Endothelial cell of umbilical vein (primary cell): ENCODE measurements around the gene GABARAP. TPM values are rescaled to one million over a fixed set of nuclear protein-coding genes. Genes with fewer than 3 reads are reported as not detected.

Source experiments
- BruUV-seq: library from RNA; stranded (reverse); fragments of 400-500 nt; replicated peaks from 2 replicates; lab custom pipeline; 2021; lab: Mats Ljungman, UMichigan
- CTCF ChIA-PET: fragments of 300-600, 350-600 bp; sonication (Branson Sonifier 250); formaldehyde crosslinking; loops from one replicate; lab custom pipeline; 2021; ENCODE audit warnings: antibody characterized with exemption, inconsistent platforms; lab: Charles Lee
- POLR2A ChIA-PET: fragments of 300-600, 350-600 bp; sonication (Branson Sonifier 250); formaldehyde crosslinking; loops from one replicate; lab custom pipeline; 2021; ENCODE audit warnings: antibody characterized with exemption, inconsistent platforms; lab: Charles Lee
- DNase-seq: peaks from one replicate; pipeline ENCODE4 v3.0.0-alpha.2; 2011; ENCODE audit warnings: low read depth, low spot score
- FAIRE-seq: peaks from 2 replicates; lab custom pipeline; 2011; peaks lifted over from hg19 to GRCh38; lab: Jason Lieb, UNC
- H2AFZ ChIP-seq: 2 replicates; pipeline ENCODE4 v1.6.0; 2012; ENCODE audit warnings: low read depth, low read length, control low read depth, inconsistent platforms
- H3K27ac ChIP-seq: 2 replicates; pipeline ENCODE4 v1.5.1; 2011; ENCODE audit warnings: low read depth, mild to moderate bottlenecking, control low read depth, low read length, moderate library complexity; ENCODE audit not compliant: insufficient read depth
- H3K27me3 ChIP-seq, 2 experiments: 2 replicates each; pipeline versions ENCODE4 v1.6.0 to v1.6.1; 2011; ENCODE audit warnings: low read length in 2 of 2, mixed read lengths in 1 of 2; ENCODE audit not compliant: control insufficient read depth in 2 of 2, insufficient read depth in 2 of 2
- H3K36me3 ChIP-seq, 2 experiments: 2 replicates in 1 of 2; 3 replicates in 1 of 2; pipeline ENCODE4 v1.5.1; 2011; ENCODE audit warnings: low read length in 2 of 2, mild to moderate bottlenecking in 1 of 2, moderate library complexity in 1 of 2; ENCODE audit not compliant: control insufficient read depth in 2 of 2, insufficient read depth in 2 of 2; ENCODE audit errors: extremely low read depth in 1 of 2
- H3K4me1 ChIP-seq: 3 replicates; pipeline ENCODE4 v1.5.1; 2011; ENCODE audit warnings: mild to moderate bottlenecking, low read length; ENCODE audit not compliant: control insufficient read depth, insufficient read depth; ENCODE audit errors: extremely low read depth
- H3K4me2 ChIP-seq: 2 replicates; pipeline ENCODE4 v1.6.1; 2011; ENCODE audit warnings: low read length, control low read depth, mixed read lengths; ENCODE audit not compliant: insufficient read depth
- H3K4me3 ChIP-seq, 3 experiments: fragments of 200-600 bp in 1 of 3; sonication (generic), shearing (Covaris generic) in 1 of 3; replicated peaks in 1 of 3; 2 replicates each; pipeline ENCODE4 v1.5.1; 2011 to 2016; ENCODE audit warnings: control low read depth in 3 of 3, low read length in 3 of 3, mild to moderate bottlenecking in 2 of 3, inconsistent platforms in 1 of 3, low read depth in 1 of 3, moderate library complexity in 1 of 3; ENCODE audit not compliant: insufficient read depth in 1 of 3
- H3K79me2 ChIP-seq: 2 replicates; pipeline ENCODE4 v1.6.0; 2012; ENCODE audit warnings: low read length, inconsistent platforms; ENCODE audit not compliant: control insufficient read depth, insufficient read depth
- H3K9ac ChIP-seq: replicated peaks from 2 replicates; pipeline ENCODE3; 2011; ENCODE audit warnings: low read length, control low read depth; ENCODE audit not compliant: insufficient read depth; ENCODE audit errors: extremely low read depth
- H3K9me1 ChIP-seq: replicated peaks from 3 replicates; pipeline ENCODE4 v1.6.0; 2011; ENCODE audit warnings: mild to moderate bottlenecking, low read length; ENCODE audit not compliant: control insufficient read depth, insufficient read depth; ENCODE audit errors: extremely low read depth
- H3K9me3 ChIP-seq: replicated peaks from 2 replicates; pipeline ENCODE4 v1.5.1; 2012; ENCODE audit warnings: low read length, inconsistent platforms; ENCODE audit not compliant: control insufficient read depth, insufficient read depth
- H4K20me1 ChIP-seq: replicated peaks from 2 replicates; pipeline ENCODE3; 2011; ENCODE audit warnings: mild to moderate bottlenecking, low read length; ENCODE audit not compliant: control insufficient read depth, insufficient read depth; ENCODE audit errors: extremely low read depth
- CTCF ChIP-seq, 2 donors: IDR thresholded peaks; 1 replicate in 1 of 2; 2 replicates in 1 of 2; pipeline ENCODE4 v1.5.1; 2011; ENCODE audit warnings: low read length in 2 of 2, mild to moderate bottlenecking in 2 of 2, moderate library complexity in 2 of 2, control low read depth in 1 of 2, inconsistent platforms in 1 of 2, low read depth in 1 of 2; ENCODE audit not compliant: insufficient read depth in 1 of 2; ENCODE audit errors: extremely low read depth in 1 of 2
- EZH2 ChIP-seq: IDR thresholded peaks from 2 replicates; pipeline ENCODE4 v1.6.1; 2012; ENCODE audit warnings: borderline replicate concordance, low read depth, mild to moderate bottlenecking, moderate library complexity, low read length, inconsistent platforms; ENCODE audit not compliant: severe bottlenecking
- FOS ChIP-seq: IDR thresholded peaks from 2 replicates; pipeline ENCODE4 v1.6.1; 2011; ENCODE audit warnings: mild to moderate bottlenecking, low read length, moderate library complexity, borderline replicate concordance; ENCODE audit not compliant: insufficient read depth
- GATA2 ChIP-seq: IDR thresholded peaks from 2 replicates; pipeline ENCODE4 v1.7.0; 2011; ENCODE audit warnings: low read depth, mild to moderate bottlenecking, moderate library complexity, mixed read lengths, low read length; ENCODE audit not compliant: insufficient read length, insufficient read depth
- JUN ChIP-seq: IDR thresholded peaks from 2 replicates; pipeline ENCODE4 v1.6.1; 2011; ENCODE audit warnings: borderline replicate concordance, low read depth; ENCODE audit not compliant: insufficient read length, insufficient read depth
- MYC ChIP-seq: IDR thresholded peaks from one replicate; pipeline ENCODE4 v1.6.1; 2011; ENCODE audit warnings: mild to moderate bottlenecking, low read depth, low read length
- POLR2A ChIP-seq: IDR thresholded peaks from 2 replicates; pipeline ENCODE4 v1.6.1; 2012; ENCODE audit warnings: low read depth, mild to moderate bottlenecking, control low read depth, low read length
- POLR2AphosphoS5 ChIP-seq: IDR thresholded peaks from 2 replicates; pipeline ENCODE4 v1.6.1; 2012; ENCODE audit warnings: low read depth, mild to moderate bottlenecking, control low read depth, low read length, moderate library complexity; ENCODE audit not compliant: insufficient read depth
- dilution Hi-C: fragments of 300-500 bp; cut with MboI; formaldehyde crosslinking; loops from one replicate; pipeline ENCODE4 v1.15.0; 2019; ENCODE audit warnings: low sequenced_read_pairs; ENCODE audit not compliant: extremely low pct_ligation_motif_present
- intact Hi-C: fragments of 100-400 bp; cut with micrococcal nuclease; formaldehyde crosslinking; loops from one replicate; pipeline ENCODE4 v1.10.0; 2022
- polyA plus RNA-seq, 4 experiments: library from polyadenylated mRNA; depleted of rRNA in 3 of 4; stranded (reverse) in 3 of 4; unstranded in 1 of 4; fragments of >200 nt; gene quantifications; 2 replicates each; pipeline versions ENCODE4 v1.2.1 to v1.2.3, GENCODE V29; 2011 to 2012; ENCODE audit warnings: missing spikeins in 1 of 4
- total RNA-seq: library from RNA; stranded (reverse); gene quantifications from 2 replicates; pipeline ENCODE4 v1.2.3, GENCODE V29; 2021
- TF ChIP-seq, protein P1 (sequence below): IDR thresholded peaks from 2 replicates; pipeline ENCODE4 v1.6.1; 2011; ENCODE audit not compliant: insufficient read depth, insufficient read length

The GABARAP gene
- total and polyA plus RNA-seq, 2 donors (not counting 3 experiments of a cell fraction or from before 2014, with no cell fraction given): 401 to 882 TPM

- H4K20me1 ChIP-seq: no peaks in the 10 kb centered on the region
- H3K27me3 ChIP-seq: no peaks in the 10 kb centered on the region
- ChIA-PET POLR2A (interaction anchor here (0.7 to 1.1 kb wide), 2 partner anchors 21 to 204 kb away, joined by 4 to 6 read pairs; no protein-coding TSS in a partner anchor), CTCF (interaction anchor here (1.0 to 3.4 kb wide), 6 partner anchors 14 to 322 kb away, joined by 3 to 34 read pairs (median 3); partner anchors contain the start of genes ACADVL and DLG4)
- peaks cover 15 to 24% of the 10 kb centered on the region in 2 experiments for H3K36me3 ChIP-seq
- peak overlapping the region; percentile 71 to 96 (median 83) for H3K4me3 ChIP-seq
- dilution Hi-C loops (no loop called here), intact Hi-C loops (loop anchor here (1.0 to 5.0 kb wide), 4 partner anchors 14 to 619 kb away; partner anchors contain the start of genes CYB5D1, ELP5, NAA38 and TMEM88)
- peaks cover 35% of the 10 kb centered on the region for H3K4me1 ChIP-seq
- no peaks in the 10 kb centered on the region for H3K9me1 ChIP-seq
- peak; percentile 21 for DNase-seq
- peak overlapping the region; percentile 71 for H3K9ac ChIP-seq
- H2AFZ ChIP-seq: no peak overlapping the region
- FAIRE-seq: no peak
- H3K4me2 ChIP-seq: no peak overlapping the region
- peaks cover 58% of the 10 kb centered on the region for H3K79me2 ChIP-seq
- H3K27ac ChIP-seq: peak overlapping the region; percentile 14
- no peak for TF ChIP-seq GATA2
- no peak for TF ChIP-seq JUN
- no peak for TF ChIP-seq POLR2A
- TF ChIP-seq MYC: no peak
- no peak for TF ChIP-seq FOS
- TF ChIP-seq POLR2AphosphoS5: no peak
- no peak for TF ChIP-seq EZH2
- TF ChIP-seq, protein P1, sequence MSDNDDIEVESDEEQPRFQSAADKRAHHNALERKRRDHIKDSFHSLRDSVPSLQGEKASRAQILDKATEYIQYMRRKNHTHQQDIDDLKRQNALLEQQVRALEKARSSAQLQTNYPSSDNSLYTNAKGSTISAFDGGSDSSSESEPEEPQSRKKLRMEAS: no peak
- no peak for TF ChIP-seq CTCF (IDR thresholded peaks at IDR 0.05; ENCODE audit: extremely low read depth in 1 of 2, insufficient read depth in 1 of 2, low read depth in 1 of 2, low read length in 2 of 2)
- no peaks in the 10 kb centered on the region for H3K9me3 ChIP-seq
- no TSS peak for BruUV-seq
These were observed 3.7 kb downstream of the GABARAP start for GRCh38 chr17:7238420-7239090.
